Regular cardiac myocyte (primary cell): ENCODE results near the gene ZDHHC23. TPM values are rescaled to one million over a fixed set of nuclear protein-coding genes. Genes with fewer than 3 reads are reported as not detected.

Experiments
- total RNA-seq: library from RNA; depleted of rRNA; stranded (reverse); fragments of >200 nt; gene quantifications from 2 replicates; pipeline ENCODE4 v1.2.3, GENCODE V29; 2014

Gene ZDHHC23, protein sequence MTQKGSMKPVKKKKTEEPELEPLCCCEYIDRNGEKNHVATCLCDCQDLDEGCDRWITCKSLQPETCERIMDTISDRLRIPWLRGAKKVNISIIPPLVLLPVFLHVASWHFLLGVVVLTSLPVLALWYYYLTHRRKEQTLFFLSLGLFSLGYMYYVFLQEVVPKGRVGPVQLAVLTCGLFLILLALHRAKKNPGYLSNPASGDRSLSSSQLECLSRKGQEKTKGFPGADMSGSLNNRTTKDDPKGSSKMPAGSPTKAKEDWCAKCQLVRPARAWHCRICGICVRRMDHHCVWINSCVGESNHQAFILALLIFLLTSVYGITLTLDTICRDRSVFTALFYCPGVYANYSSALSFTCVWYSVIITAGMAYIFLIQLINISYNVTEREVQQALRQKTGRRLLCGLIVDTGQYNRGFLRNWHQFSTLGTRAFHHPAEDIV
- 3.1 and 3.5 TPM in 2 replicates for total RNA-seq

DNA sequence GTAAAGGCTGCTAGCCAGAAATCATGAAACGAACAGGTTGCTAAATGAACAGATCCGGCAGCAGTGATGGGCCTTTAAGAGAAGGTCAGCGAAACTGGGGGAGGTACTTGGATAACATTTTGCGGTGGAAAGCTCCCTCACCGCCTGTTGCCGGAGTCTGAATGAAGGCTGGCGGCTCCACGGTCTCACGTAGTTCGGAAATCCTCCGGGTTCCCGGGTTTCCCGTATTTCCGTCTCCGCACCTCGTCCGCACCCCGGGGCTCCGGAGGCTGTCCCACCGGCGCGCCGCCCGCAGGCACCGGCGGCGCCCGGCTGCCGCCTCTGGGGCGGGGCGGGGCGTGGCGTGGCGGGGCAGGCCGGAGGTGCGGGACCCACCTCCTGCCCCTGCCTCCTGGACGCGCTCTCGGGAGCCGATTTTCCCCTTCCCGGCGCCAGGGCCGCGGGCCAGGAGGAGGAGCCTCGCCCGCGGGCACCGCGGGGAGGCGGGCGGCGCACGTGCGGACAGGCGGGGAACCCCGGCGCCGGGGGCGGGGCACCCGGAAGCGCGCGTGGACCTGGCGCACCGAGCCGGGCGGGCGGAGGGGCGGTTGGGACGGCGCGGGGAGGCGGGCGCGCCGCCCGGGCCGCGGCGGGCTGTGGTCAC is at the start of gene ZDHHC23:
TSS of gene ZDHHC23 (plus strand) at position 642 of the 643 bp plus-strand sequence. CDS start 790 bp downstream, outside the sequence.

Other genes starting within 250 kb of the ZDHHC23 start
- 204 and 242 TPM in 2 replicates for gene NAA50, start 201.8 kb upstream of the ZDHHC23 start, total RNA-seq
- gene ATP6V1A, start 201.0 kb upstream of the ZDHHC23 start, total RNA-seq, result 130 and 189 TPM in 2 replicates
- 3.7 and 7.5 TPM in 2 replicates for gene GRAMD1C, start 109.2 kb upstream of the ZDHHC23 start, total RNA-seq
- 1.3 and 2.0 TPM in 2 replicates for gene CCDC191, start 108.5 kb downstream of the ZDHHC23 start, total RNA-seq
- 13.2 and 24.5 TPM in 2 replicates for gene QTRT2, start 108.7 kb downstream of the ZDHHC23 start, total RNA-seq
- gene DRD3, start 231.0 kb downstream of the ZDHHC23 start, total RNA-seq, result not detected in 2 replicates